ENCODE data around the gene LIPA.
"Not testable (repeated sequence)": the region's sequence is repeated elsewhere in the genome, so short reads cannot be mapped to it uniquely, and the experiment has no call there.

Gene LIPA

DNA sequence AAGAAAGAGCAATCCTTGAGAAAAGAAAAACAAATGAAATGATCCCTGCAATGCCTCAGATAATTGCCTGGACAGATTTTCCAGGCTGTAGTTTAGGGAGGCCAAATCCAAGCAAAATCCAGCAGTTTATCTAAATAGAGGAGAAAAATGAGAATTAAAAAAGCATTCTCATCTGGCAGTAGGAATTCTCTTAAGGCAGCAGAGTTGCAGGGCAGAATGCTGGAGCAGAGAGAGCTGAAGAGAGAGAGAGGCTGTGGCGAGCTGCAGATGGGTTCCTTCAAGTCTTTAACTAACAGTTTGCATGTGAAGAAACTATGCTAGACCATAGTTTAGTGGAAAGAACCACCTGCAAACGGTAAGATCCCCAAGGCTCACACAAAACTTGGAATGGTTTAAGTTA lies 6.0 kb upstream of the LIPA start:
- Mint-ChIP-seq H3K36me3 (ENCODE audit: low read depth) (peaks cover 11% of the 10 kb centered on the region), H3K27ac (no peak overlapping the region), H3K4me1 (ENCODE audit: low read depth) (peaks cover 19% of the 10 kb centered on the region), H3K27me3 (peaks cover 17% of the 10 kb centered on the region), H3K4me3 (no peak overlapping the region), H3K9me3 (peaks cover 12% of the 10 kb centered on the region)

DNA sequence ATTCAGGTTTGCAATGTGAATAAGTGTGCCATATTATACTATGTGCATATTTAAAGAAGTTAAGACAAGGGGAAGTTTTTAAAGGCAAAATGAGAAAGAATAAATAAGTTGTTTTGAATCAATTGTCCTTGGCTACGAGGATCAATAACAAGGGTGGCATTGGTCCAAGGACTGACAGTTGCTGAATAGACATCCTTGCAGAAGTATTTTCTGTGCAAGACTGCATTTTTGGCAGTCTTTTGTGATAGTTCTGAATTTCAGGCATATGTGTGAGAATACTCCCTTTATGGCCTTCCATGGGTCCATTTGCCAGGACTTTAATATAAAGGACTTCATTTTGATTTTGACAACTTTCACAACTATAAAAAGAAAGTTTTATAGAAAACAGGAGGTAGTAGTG lies 5.4 kb upstream of the LIPA start:
- Mint-ChIP-seq H3K36me3 (ENCODE audit: low read depth) (peaks cover 11% of the 10 kb centered on the region), H3K27me3 (peaks cover 17% of the 10 kb centered on the region), H3K4me1 (ENCODE audit: low read depth) (peaks cover 23% of the 10 kb centered on the region), H3K4me3 (no peak overlapping the region), H3K9me3 (peaks cover 12% of the 10 kb centered on the region), H3K27ac (no peak overlapping the region)

DNA sequence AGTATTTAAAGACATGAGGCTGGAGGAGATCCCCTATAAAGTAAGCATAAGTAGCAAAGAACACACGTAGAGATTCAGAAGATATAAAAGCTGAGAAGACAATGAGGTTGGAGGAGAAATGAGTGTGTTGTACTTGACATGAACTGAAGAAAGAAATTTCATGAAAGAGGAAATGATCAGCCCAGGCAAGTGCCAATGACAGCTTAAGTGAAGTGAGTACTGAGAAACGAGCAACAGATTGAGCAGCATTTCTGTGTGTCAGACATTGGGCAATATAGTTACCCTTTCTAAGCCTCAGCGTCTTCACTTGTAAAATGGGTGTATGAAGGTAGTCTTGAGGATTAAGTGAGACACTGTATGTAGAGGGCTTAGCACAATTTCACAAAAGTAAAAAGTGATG lies 4.8 kb upstream of the LIPA start:
- Mint-ChIP-seq H3K9me3 (peaks cover 12% of the 10 kb centered on the region), H3K27me3 (peaks cover 17% of the 10 kb centered on the region), H3K4me3 (no peak overlapping the region), H3K36me3 (ENCODE audit: low read depth) (peaks cover 11% of the 10 kb centered on the region), H3K4me1 (ENCODE audit: low read depth) (peaks cover 23% of the 10 kb centered on the region), H3K27ac (no peak overlapping the region)

GRCh38 chr10:89255793-89256192 lies 4.2 kb upstream of the LIPA start:
- Mint-ChIP-seq H3K36me3 (ENCODE audit: low read depth) (peaks cover 11% of the 10 kb centered on the region), H3K4me3 (no peak overlapping the region), H3K9me3 (peaks cover 12% of the 10 kb centered on the region), H3K4me1 (ENCODE audit: low read depth) (peaks cover 26% of the 10 kb centered on the region), H3K27me3 (peaks cover 17% of the 10 kb centered on the region), H3K27ac (no peak overlapping the region)

- Mint-ChIP-seq H3K36me3 (ENCODE audit: low read depth) (peaks cover 11% of the 10 kb centered on the region), H3K4me1 (ENCODE audit: low read depth) (peaks cover 29% of the 10 kb centered on the region), H3K4me3 (peak overlapping the region; percentile 30), H3K27me3 (peaks cover 17% of the 10 kb centered on the region), H3K27ac (peak overlapping the region; percentile 76), H3K9me3 (peaks cover 12% of the 10 kb centered on the region)
Observed at GRCh38 chr10:89255091-89255579, 3.6 kb upstream of the LIPA start.

DNA sequence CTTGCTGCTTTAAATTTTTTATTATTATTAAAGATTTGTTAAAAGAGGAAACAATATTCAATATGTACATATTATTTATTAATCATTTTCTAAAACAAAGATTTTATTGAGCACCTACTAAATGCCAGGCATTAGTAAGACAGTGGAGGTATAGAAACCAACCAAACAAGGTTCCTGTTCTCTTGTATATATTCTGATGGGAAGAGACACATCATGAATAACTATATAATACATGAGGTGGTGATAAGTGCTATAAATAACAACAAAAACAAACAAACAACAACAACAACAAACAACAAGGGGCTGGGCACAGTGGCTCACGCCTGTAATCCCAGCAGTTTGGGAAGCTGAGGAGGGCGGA lies 630 bp upstream of the LIPA start:
- H3K27ac Mint-ChIP-seq = peak overlapping the region; percentile 26
- peaks cover 4% of the 10 kb centered on the region for H3K27me3 Mint-ChIP-seq
- peaks cover 11% of the 10 kb centered on the region for H3K36me3 Mint-ChIP-seq (ENCODE audit: low read depth)
- H3K4me3 Mint-ChIP-seq = no peak overlapping the region
- peaks cover 12% of the 10 kb centered on the region for H3K9me3 Mint-ChIP-seq
- H3K4me1 Mint-ChIP-seq (ENCODE audit: low read depth) = peaks cover 44% of the 10 kb centered on the region

- Mint-ChIP-seq H3K27me3 (peaks cover 4% of the 10 kb centered on the region), H3K4me1 (ENCODE audit: low read depth) (peaks cover 44% of the 10 kb centered on the region), H3K4me3 (peak overlapping the region; percentile 89), H3K36me3 (ENCODE audit: low read depth) (peaks cover 11% of the 10 kb centered on the region), H3K9me3 (peaks cover 12% of the 10 kb centered on the region), H3K27ac (peak overlapping the region; percentile 61)
Observed at GRCh38 chr10:89250865-89251408, 638 bp downstream of the LIPA start.

DNA sequence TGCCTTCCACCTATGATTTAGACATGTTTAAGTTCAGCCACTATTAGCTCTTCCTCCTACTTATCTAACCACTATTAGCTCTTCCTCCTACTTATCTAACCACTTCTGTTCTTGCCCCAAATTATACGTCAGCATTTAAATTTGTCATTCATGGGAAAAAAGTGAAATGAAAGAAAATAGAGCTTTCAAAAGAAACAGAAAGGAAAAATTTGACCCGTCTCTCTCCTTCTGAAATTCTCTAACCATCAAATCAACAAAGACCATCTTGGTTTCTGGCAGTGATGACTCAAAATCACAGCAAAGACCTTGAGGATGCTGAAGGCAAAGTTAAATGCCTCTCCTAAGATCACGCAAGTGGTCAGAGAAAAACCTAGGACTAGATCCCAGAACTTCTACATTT lies 2.6 kb downstream of the LIPA start:
- no peak overlapping the region for H3K27ac Mint-ChIP-seq
- no peaks in the 10 kb centered on the region for H3K27me3 Mint-ChIP-seq
- H3K4me3 Mint-ChIP-seq = no peak overlapping the region
- H3K4me1 Mint-ChIP-seq (ENCODE audit: low read depth) = peaks cover 34% of the 10 kb centered on the region
- H3K36me3 Mint-ChIP-seq (ENCODE audit: low read depth) = peaks cover 4% of the 10 kb centered on the region
- no peaks in the 10 kb centered on the region for H3K9me3 Mint-ChIP-seq

DNA sequence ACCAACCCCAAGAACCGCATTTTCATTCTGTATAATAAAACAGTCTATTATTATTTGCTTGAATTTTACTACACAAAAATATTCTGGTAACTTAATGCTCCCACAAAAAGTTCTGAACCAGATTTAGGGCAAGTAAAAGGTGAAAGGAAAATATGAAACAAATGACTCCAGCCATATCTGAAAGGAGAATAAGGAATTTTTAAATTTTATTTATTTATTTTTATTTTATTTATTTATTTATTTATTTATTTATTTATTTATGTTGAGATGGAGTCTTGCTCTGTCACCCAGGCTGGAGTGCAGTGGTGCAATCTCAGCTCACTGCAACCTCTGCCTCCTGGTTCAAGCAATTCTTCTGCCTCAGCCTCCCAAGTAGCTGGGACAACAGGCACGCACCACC lies 4.0 kb downstream of the LIPA start:
- not testable (repeated sequence) for H3K4me3 Mint-ChIP-seq; H3K27me3 Mint-ChIP-seq; H3K9me3 Mint-ChIP-seq; H3K36me3 Mint-ChIP-seq (ENCODE audit: low read depth); H3K27ac Mint-ChIP-seq
- peaks cover 40% of the 10 kb centered on the region for H3K4me1 Mint-ChIP-seq (ENCODE audit: low read depth)

- Mint-ChIP-seq H3K27ac (no peak overlapping the region), H3K36me3 (ENCODE audit: low read depth) (peaks cover 4% of the 10 kb centered on the region), H3K4me1 (ENCODE audit: low read depth) (peaks cover 31% of the 10 kb centered on the region), H3K4me3 (no peak overlapping the region), H3K9me3 (no peaks in the 10 kb centered on the region), H3K27me3 (no peaks in the 10 kb centered on the region)
Observed at GRCh38 chr10:89245802-89246201, 5.8 kb downstream of the LIPA start.

- peaks cover 13% of the 10 kb centered on the region for H3K36me3 Mint-ChIP-seq (ENCODE audit: low read depth)
- no peaks in the 10 kb centered on the region for H3K9me3 Mint-ChIP-seq
- peaks cover 9% of the 10 kb centered on the region for H3K4me1 Mint-ChIP-seq (ENCODE audit: low read depth)
- H3K4me3 Mint-ChIP-seq = no peak overlapping the region
- no peak overlapping the region for H3K27ac Mint-ChIP-seq
- no peaks in the 10 kb centered on the region for H3K27me3 Mint-ChIP-seq
Observed at GRCh38 chr10:89242840-89243568, 8.6 kb downstream of the LIPA start.

GRCh38 chr10:89242345-89242684 lies 9.3 kb downstream of the LIPA start:
- Mint-ChIP-seq H3K4me3 (no peak overlapping the region), H3K36me3 (ENCODE audit: low read depth) (peaks cover 13% of the 10 kb centered on the region), H3K27ac (no peak overlapping the region), H3K9me3 (no peaks in the 10 kb centered on the region), H3K27me3 (no peaks in the 10 kb centered on the region), H3K4me1 (ENCODE audit: low read depth) (peaks cover 9% of the 10 kb centered on the region)

DNA sequence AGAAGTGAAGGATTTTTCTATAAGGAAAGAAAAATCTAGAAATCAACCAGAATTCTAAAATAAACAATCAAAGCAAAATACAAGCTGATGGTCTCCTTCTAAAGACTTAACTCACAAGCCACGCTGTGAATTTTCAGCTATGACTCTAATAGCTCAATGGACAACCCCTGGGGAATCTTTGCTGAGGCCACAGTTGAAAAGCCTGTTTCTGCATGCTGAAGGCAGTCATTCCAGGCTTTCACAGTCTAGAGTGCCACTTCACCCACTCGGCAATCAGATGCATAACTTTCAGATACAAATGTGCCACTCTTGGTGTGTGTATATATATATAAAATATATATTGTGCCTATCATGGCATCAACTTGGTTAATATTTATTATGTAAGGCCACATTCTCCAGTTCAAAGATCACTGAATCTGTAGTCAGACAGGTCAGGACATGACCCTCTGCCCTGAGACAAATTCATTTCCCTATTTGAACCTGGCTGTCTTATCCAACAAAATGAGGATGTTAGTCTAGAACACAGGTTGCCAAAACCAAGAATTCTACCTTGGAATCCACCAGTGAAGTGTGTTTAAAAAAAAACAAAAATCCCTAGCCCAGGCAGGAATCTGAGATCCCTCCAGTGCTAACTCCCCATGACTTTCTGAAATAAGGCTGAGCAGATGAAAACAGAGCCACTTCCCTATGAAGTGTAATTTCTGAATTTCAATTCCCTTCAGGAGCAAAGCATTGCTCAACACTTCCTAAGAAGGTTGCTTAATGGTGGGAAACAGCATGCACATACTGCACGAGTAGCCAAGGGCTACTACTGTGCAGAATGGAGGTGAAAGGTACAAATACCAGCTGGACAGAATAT lies 9.9 kb downstream of the LIPA start:
- H3K36me3 Mint-ChIP-seq (ENCODE audit: low read depth) = peaks cover 13% of the 10 kb centered on the region
- no peak overlapping the region for H3K4me3 Mint-ChIP-seq
- no peaks in the 10 kb centered on the region for H3K27me3 Mint-ChIP-seq
- H3K27ac Mint-ChIP-seq = no peak overlapping the region
- H3K9me3 Mint-ChIP-seq = no peaks in the 10 kb centered on the region
- H3K4me1 Mint-ChIP-seq (ENCODE audit: low read depth) = peaks cover 9% of the 10 kb centered on the region

DNA sequence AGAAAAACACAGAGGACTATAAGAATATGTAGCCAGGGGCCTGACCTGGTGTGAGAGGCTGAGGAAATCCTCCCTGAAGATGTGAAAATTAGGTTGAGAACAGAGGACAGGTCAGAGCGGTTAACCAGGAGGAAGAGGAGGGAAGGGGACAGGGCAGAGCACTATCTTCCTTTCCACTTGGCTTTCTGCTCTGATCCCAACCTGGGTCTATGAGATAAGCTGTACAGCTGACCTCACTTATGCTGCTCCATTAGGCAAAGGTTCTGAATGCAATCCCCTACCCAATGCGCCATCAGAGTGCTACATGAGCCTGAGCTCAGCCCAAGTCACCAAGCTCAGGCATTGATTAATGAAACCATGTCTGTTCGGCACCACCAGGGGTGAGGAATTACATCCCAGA lies 10.5 kb downstream of the LIPA start:
- Mint-ChIP-seq H3K27ac (no peak overlapping the region), H3K9me3 (no peaks in the 10 kb centered on the region), H3K36me3 (ENCODE audit: low read depth) (peaks cover 17% of the 10 kb centered on the region), H3K27me3 (no peaks in the 10 kb centered on the region), H3K4me3 (no peak overlapping the region), H3K4me1 (ENCODE audit: low read depth) (peaks cover 9% of the 10 kb centered on the region)

- H3K27ac Mint-ChIP-seq = no peak overlapping the region
- H3K36me3 Mint-ChIP-seq (ENCODE audit: low read depth) = peaks cover 17% of the 10 kb centered on the region
- H3K27me3 Mint-ChIP-seq = no peaks in the 10 kb centered on the region
- H3K9me3 Mint-ChIP-seq = no peaks in the 10 kb centered on the region
- no peak overlapping the region for H3K4me3 Mint-ChIP-seq
- peaks cover 9% of the 10 kb centered on the region for H3K4me1 Mint-ChIP-seq (ENCODE audit: low read depth)
Observed at GRCh38 chr10:89240519-89240918, 11.1 kb downstream of the LIPA start.

Measured in stimulated activated naive CD8-positive, alpha-beta T cell treated with anti-CD3 and anti-CD28 coated beads, Interleukin-15, Interleukin-2, amounts not matched to agents 100 ng/mL and 50 ng/mL, for 24 hours (primary cell).